ENCODE measurements around the gene RAPGEF2. TPM values are rescaled to one million over a fixed set of nuclear protein-coding genes. Genes with fewer than 3 reads are reported as not detected.
"Not testable (repeated sequence)": the region's sequence is repeated elsewhere in the genome, so short reads cannot be mapped to it uniquely, and the experiment has no call there.

RAPGEF2 gene
- total and polyA plus RNA-seq, 2 donors (not counting 3 experiments of a cell fraction or from before 2014, with no cell fraction given): 28.7 to 55.2 TPM

- Histone ChIP-seq H3K36me3 (ENCODE audit: control insufficient read depth in 2 of 2, extremely low read depth in 1 of 2, insufficient read depth in 2 of 2, low read length in 2 of 2) (no peaks in the 10 kb centered on the region), H3K9me1 (replicated peaks; ENCODE audit: control insufficient read depth, extremely low read depth, insufficient read depth, low read length) (no peaks in the 10 kb centered on the region), H3K9me3 (replicated peaks; ENCODE audit: control insufficient read depth, insufficient read depth, low read length) (no peaks in the 10 kb centered on the region), H4K20me1 (replicated peaks; ENCODE audit: control insufficient read depth, extremely low read depth, insufficient read depth, low read length) (peaks cover 18% of the 10 kb centered on the region), H2AFZ (ENCODE audit: low read depth, low read length) (no peak overlapping the region), H3K79me2 (ENCODE audit: control insufficient read depth, insufficient read depth, low read length) (peaks cover 86% of the 10 kb centered on the region), H3K9ac (replicated peaks; ENCODE audit: extremely low read depth, insufficient read depth, low read length) (no peak overlapping the region), H3K4me1 (ENCODE audit: control insufficient read depth, extremely low read depth, insufficient read depth, low read length) (peaks cover 18% of the 10 kb centered on the region), H3K4me2 (ENCODE audit: insufficient read depth, low read length) (no peak overlapping the region), H3K4me3 (replicated peaks in 1 of 3; ENCODE audit: insufficient read depth in 1 of 3, low read depth in 1 of 3, low read length in 3 of 3) (no peak overlapping the region), H3K27ac (ENCODE audit: insufficient read depth, low read depth, low read length) (no peak overlapping the region), H3K27me3 (ENCODE audit: control insufficient read depth in 2 of 2, insufficient read depth in 2 of 2, low read length in 2 of 2) (no peaks in the 10 kb centered on the region)
- ChIA-PET CTCF (interaction anchor here (1.1 to 1.8 kb wide), 2 partner anchors 9 to 23 kb away, joined by 3 to 5 read pairs; no protein-coding TSS in a partner anchor), POLR2A (interaction anchor here (0.6 kb wide), 1 partner anchor 43 kb away, joined by 3 read pairs; no protein-coding TSS in a partner anchor)
- no peak for FAIRE-seq
- intact Hi-C loops (cut with micrococcal nuclease): no loop called here
- BruUV-seq (replicated peaks): no TSS peak
- dilution Hi-C loops (cut with MboI; ENCODE audit: extremely low pct_ligation_motif_present, low sequenced_read_pairs): no loop called here
- DNase-seq (ENCODE audit: low read depth, low spot score): no peak
- TF ChIP-seq FOS (IDR thresholded peaks at IDR 0.05; ENCODE audit: borderline replicate concordance, insufficient read depth, low read length) (no peak), POLR2AphosphoS5 (IDR thresholded peaks at IDR 0.05; ENCODE audit: insufficient read depth, low read depth, low read length) (no peak), CTCF (IDR thresholded peaks at IDR 0.05; ENCODE audit: extremely low read depth in 1 of 2, insufficient read depth in 1 of 2, low read depth in 1 of 2, low read length in 2 of 2) (no peak), GATA2 (IDR thresholded peaks at IDR 0.05; ENCODE audit: insufficient read depth, insufficient read length, low read depth, low read length) (no peak), EZH2 (IDR thresholded peaks at IDR 0.05; ENCODE audit: borderline replicate concordance, low read depth, low read length, severe bottlenecking) (no peak), POLR2A (IDR thresholded peaks at IDR 0.05; ENCODE audit: low read depth, low read length) (no peak)
Measured at GRCh38 chr4:159111416-159111815, 8.5 kb downstream of the RAPGEF2 start.

- H3K9ac ChIP-seq (replicated peaks; ENCODE audit: extremely low read depth, insufficient read depth, low read length); H2AFZ ChIP-seq (ENCODE audit: low read depth, low read length); DNase-seq (ENCODE audit: low read depth, low spot score); H3K9me1 ChIP-seq (replicated peaks; ENCODE audit: control insufficient read depth, extremely low read depth, insufficient read depth, low read length); CTCF ChIA-PET; BruUV-seq (replicated peaks); H3K9me3 ChIP-seq (replicated peaks; ENCODE audit: control insufficient read depth, insufficient read depth, low read length); intact Hi-C loops (cut with micrococcal nuclease); dilution Hi-C loops (cut with MboI; ENCODE audit: extremely low pct_ligation_motif_present, low sequenced_read_pairs); H3K4me1 ChIP-seq (ENCODE audit: control insufficient read depth, extremely low read depth, insufficient read depth, low read length); POLR2A ChIA-PET; H3K36me3 ChIP-seq (ENCODE audit: control insufficient read depth in 2 of 2, extremely low read depth in 1 of 2, insufficient read depth in 2 of 2, low read length in 2 of 2); H3K27me3 ChIP-seq (ENCODE audit: control insufficient read depth in 2 of 2, insufficient read depth in 2 of 2, low read length in 2 of 2); FAIRE-seq; H3K4me2 ChIP-seq (ENCODE audit: insufficient read depth, low read length); H3K27ac ChIP-seq (ENCODE audit: insufficient read depth, low read depth, low read length); H3K4me3 ChIP-seq (replicated peaks in 1 of 3; ENCODE audit: insufficient read depth in 1 of 3, low read depth in 1 of 3, low read length in 3 of 3): not testable (repeated sequence)
- H3K79me2 ChIP-seq (ENCODE audit: control insufficient read depth, insufficient read depth, low read length): peaks cover 84% of the 10 kb centered on the region
- H4K20me1 ChIP-seq (replicated peaks; ENCODE audit: control insufficient read depth, extremely low read depth, insufficient read depth, low read length): peaks cover 23% of the 10 kb centered on the region
Measured at GRCh38 chr4:159113366-159113765, 10.5 kb downstream of the RAPGEF2 start.

DNA sequence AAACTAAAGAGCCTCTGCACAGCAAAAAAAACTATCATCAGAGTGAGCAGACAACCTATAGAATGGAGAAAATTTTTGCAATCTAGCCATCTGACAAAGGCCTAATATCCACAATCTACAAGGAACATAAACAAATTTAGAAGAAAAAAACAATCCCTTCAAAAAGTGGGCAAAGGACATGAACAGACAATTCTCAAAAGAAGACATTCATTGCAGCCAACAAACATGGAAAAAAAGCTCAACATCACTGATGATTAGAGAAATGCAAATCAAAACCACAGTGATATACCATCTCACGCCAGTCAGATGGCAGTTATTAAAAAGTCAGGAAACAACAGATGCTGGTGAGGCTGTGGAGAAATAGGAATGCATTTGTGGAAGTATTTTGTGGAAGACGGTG lies 13.2 kb downstream of the RAPGEF2 start:
- H3K4me1 ChIP-seq (ENCODE audit: control insufficient read depth, extremely low read depth, insufficient read depth, low read length); H3K27ac ChIP-seq (ENCODE audit: insufficient read depth, low read depth, low read length); dilution Hi-C loops (cut with MboI; ENCODE audit: extremely low pct_ligation_motif_present, low sequenced_read_pairs); POLR2A ChIA-PET; H3K27me3 ChIP-seq (ENCODE audit: control insufficient read depth in 2 of 2, insufficient read depth in 2 of 2, low read length in 2 of 2); H3K4me2 ChIP-seq (ENCODE audit: insufficient read depth, low read length); DNase-seq (ENCODE audit: low read depth, low spot score); BruUV-seq (replicated peaks); H3K9me1 ChIP-seq (replicated peaks; ENCODE audit: control insufficient read depth, extremely low read depth, insufficient read depth, low read length); H2AFZ ChIP-seq (ENCODE audit: low read depth, low read length); H3K4me3 ChIP-seq (replicated peaks in 1 of 3; ENCODE audit: insufficient read depth in 1 of 3, low read depth in 1 of 3, low read length in 3 of 3); H3K9me3 ChIP-seq (replicated peaks; ENCODE audit: control insufficient read depth, insufficient read depth, low read length); intact Hi-C loops (cut with micrococcal nuclease); FAIRE-seq; H3K9ac ChIP-seq (replicated peaks; ENCODE audit: extremely low read depth, insufficient read depth, low read length); H3K36me3 ChIP-seq (ENCODE audit: control insufficient read depth in 2 of 2, extremely low read depth in 1 of 2, insufficient read depth in 2 of 2, low read length in 2 of 2): not testable (repeated sequence)
- CTCF ChIA-PET: interaction anchor here (1.1 to 1.3 kb wide), 2 partner anchors 8 to 10 kb away, joined by 3 read pairs; no protein-coding TSS in a partner anchor
- Histone ChIP-seq H3K79me2 (ENCODE audit: control insufficient read depth, insufficient read depth, low read length) (peaks cover 79% of the 10 kb centered on the region), H4K20me1 (replicated peaks; ENCODE audit: control insufficient read depth, extremely low read depth, insufficient read depth, low read length) (peaks cover 17% of the 10 kb centered on the region)
